ENCODE results near the gene CISD2.
"Not testable (repeated sequence)": the region's sequence is repeated elsewhere in the genome, so short reads cannot be mapped to it uniquely, and the experiment has no call there.

CISD2 gene

GRCh38 chr4:102897610-102898009, 28.8 kb downstream of the CISD2 start:
- not testable (repeated sequence) for H3K4me2 ChIP-seq (ENCODE audit: insufficient read depth, low read length); H2AFZ ChIP-seq (ENCODE audit: low read depth, low read length); H3K79me2 ChIP-seq (ENCODE audit: insufficient read depth, low read length)

DNA sequence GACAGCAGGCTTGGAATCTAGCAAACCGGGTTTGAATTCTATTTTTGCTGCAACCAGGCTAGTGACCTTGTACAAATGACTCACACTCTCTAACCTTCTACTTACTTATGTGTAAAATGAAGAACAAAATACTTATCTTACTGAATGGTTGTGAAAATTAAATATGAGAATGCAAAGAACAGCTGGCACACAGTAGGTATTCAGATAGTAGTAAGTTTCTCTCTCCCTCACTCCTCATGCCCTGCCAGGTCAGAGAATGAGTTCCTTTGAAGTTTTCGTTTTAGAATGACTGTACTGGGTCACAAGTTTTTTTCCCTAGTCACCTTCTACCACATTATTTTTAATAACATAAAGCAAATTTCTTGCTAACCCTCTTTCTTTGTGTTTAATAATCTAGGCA, 33.0 kb downstream of the CISD2 start:
- no peak overlapping the region for H2AFZ ChIP-seq (ENCODE audit: low read depth, low read length)

More at GRCh38 chr4:102897610-102898009, 28.8 kb downstream of the CISD2 start:
- H3K27me3 ChIP-seq (ENCODE audit: insufficient read depth, low read length, poor library complexity); H3K9ac ChIP-seq (ENCODE audit: low read depth, low read length); H4K20me1 ChIP-seq (ENCODE audit: insufficient read depth, low read length); H3K4me3 ChIP-seq (ENCODE audit: low read depth in 1 of 2, low read length in 2 of 2); ATAC-seq (ENCODE audit: insufficient read depth, low read depth); H3K36me3 ChIP-seq (ENCODE audit: insufficient read depth, low read length); DNase-seq; H3K27ac ChIP-seq (ENCODE audit: low read length); H3K4me1 ChIP-seq (ENCODE audit: insufficient read depth, low read length); H3K9me3 ChIP-seq (ENCODE audit: insufficient read depth, low read length, severe bottlenecking): not testable (repeated sequence)

GRCh38 chr4:102918859-102919258, 50.1 kb downstream of the CISD2 start:
- H3K9me3 ChIP-seq (ENCODE audit: insufficient read depth, low read length, severe bottlenecking), result no peaks in the 10 kb centered on the region
- no peak overlapping the region for H3K9ac ChIP-seq (ENCODE audit: low read depth, low read length)
- H3K27me3 ChIP-seq (ENCODE audit: insufficient read depth, low read length, poor library complexity), result no peaks in the 10 kb centered on the region
- H4K20me1 ChIP-seq (ENCODE audit: insufficient read depth, low read length), result no peaks in the 10 kb centered on the region
- no peak overlapping the region for H3K4me3 ChIP-seq (ENCODE audit: low read depth in 1 of 2, low read length in 2 of 2)
- H3K4me2 ChIP-seq (ENCODE audit: insufficient read depth, low read length), result no peak overlapping the region
- H3K27ac ChIP-seq (ENCODE audit: low read length), result no peak overlapping the region
- no peaks in the 10 kb centered on the region for H3K4me1 ChIP-seq (ENCODE audit: insufficient read depth, low read length)
- TF ChIP-seq CTCF (IDR thresholded peaks at IDR 0.05; ENCODE audit: borderline replicate concordance, extremely low read depth, low read length, poor library complexity, severe bottlenecking) (no peak), EZH2 (IDR thresholded peaks at IDR 0.05; ENCODE audit: borderline replicate concordance, low read depth, low read length, severe bottlenecking) (no peak)
- ATAC-seq (ENCODE audit: insufficient read depth, low read depth), result no peak
- no peaks in the 10 kb centered on the region for H3K79me2 ChIP-seq (ENCODE audit: insufficient read depth, low read length)
- H3K36me3 ChIP-seq (ENCODE audit: insufficient read depth, low read length), result no peaks in the 10 kb centered on the region
- no peak for DNase-seq
- no peak overlapping the region for H2AFZ ChIP-seq (ENCODE audit: low read depth, low read length)

More for the DNA sequence above, 33.0 kb downstream of the CISD2 start:
- no peak overlapping the region for H3K9ac ChIP-seq (ENCODE audit: low read depth, low read length)
- DNase-seq, result no peak
- no peaks in the 10 kb centered on the region for H3K4me1 ChIP-seq (ENCODE audit: insufficient read depth, low read length)
- H3K9me3 ChIP-seq (ENCODE audit: insufficient read depth, low read length, severe bottlenecking), result no peaks in the 10 kb centered on the region
- H3K36me3 ChIP-seq (ENCODE audit: insufficient read depth, low read length), result no peaks in the 10 kb centered on the region
- no peaks in the 10 kb centered on the region for H3K79me2 ChIP-seq (ENCODE audit: insufficient read depth, low read length)
- TF ChIP-seq CTCF (IDR thresholded peaks at IDR 0.05; ENCODE audit: borderline replicate concordance, extremely low read depth, low read length, poor library complexity, severe bottlenecking) (no peak), EZH2 (IDR thresholded peaks at IDR 0.05; ENCODE audit: borderline replicate concordance, low read depth, low read length, severe bottlenecking) (no peak)
- H4K20me1 ChIP-seq (ENCODE audit: insufficient read depth, low read length), result no peaks in the 10 kb centered on the region
- no peak overlapping the region for H3K27ac ChIP-seq (ENCODE audit: low read length)
- no peaks in the 10 kb centered on the region for H3K27me3 ChIP-seq (ENCODE audit: insufficient read depth, low read length, poor library complexity)
- H3K4me2 ChIP-seq (ENCODE audit: insufficient read depth, low read length), result no peak overlapping the region
- H3K4me3 ChIP-seq (ENCODE audit: low read depth in 1 of 2, low read length in 2 of 2), result no peak overlapping the region
- ATAC-seq (ENCODE audit: insufficient read depth, low read depth), result no peak

DNA sequence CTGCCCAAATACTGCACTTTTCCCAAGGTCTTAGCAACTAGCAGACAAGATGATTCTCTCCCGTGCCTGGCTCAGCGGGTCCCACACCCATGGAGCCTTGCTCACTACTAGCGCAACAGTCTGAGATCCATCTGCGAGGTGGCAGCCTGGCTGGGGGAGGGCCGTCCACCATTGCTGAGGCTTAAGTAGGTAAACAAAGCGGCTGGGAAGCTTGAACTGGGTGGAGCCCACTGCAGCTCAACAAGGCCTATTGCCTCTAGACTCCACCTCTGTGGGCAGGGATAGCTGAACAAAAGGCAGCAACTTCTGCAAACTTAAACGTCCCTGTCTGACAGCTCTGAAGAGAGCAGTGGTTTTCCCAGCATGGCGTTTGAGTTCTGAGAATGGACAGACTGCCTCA, 50.9 kb downstream of the CISD2 start:
- not testable (repeated sequence) for H3K27me3 ChIP-seq (ENCODE audit: insufficient read depth, low read length, poor library complexity); H3K79me2 ChIP-seq (ENCODE audit: insufficient read depth, low read length); ATAC-seq (ENCODE audit: insufficient read depth, low read depth); H2AFZ ChIP-seq (ENCODE audit: low read depth, low read length); H4K20me1 ChIP-seq (ENCODE audit: insufficient read depth, low read length); H3K36me3 ChIP-seq (ENCODE audit: insufficient read depth, low read length); H3K4me3 ChIP-seq (ENCODE audit: low read depth in 1 of 2, low read length in 2 of 2); DNase-seq; H3K9me3 ChIP-seq (ENCODE audit: insufficient read depth, low read length, severe bottlenecking); H3K4me2 ChIP-seq (ENCODE audit: insufficient read depth, low read length); H3K27ac ChIP-seq (ENCODE audit: low read length); H3K4me1 ChIP-seq (ENCODE audit: insufficient read depth, low read length); H3K9ac ChIP-seq (ENCODE audit: low read depth, low read length)
